Measurements from ENCODE around the gene ZNF674. TPM values are rescaled to one million over a fixed set of nuclear protein-coding genes. Genes with fewer than 3 reads are reported as not detected.
"Not testable (repeated sequence)": the region's sequence is repeated elsewhere in the genome, so short reads cannot be mapped to it uniquely, and the experiment has no call there.

The ZNF674 gene
- total RNA-seq, 1 experiment from 2014 or later, result 1.5 TPM

GRCh38 chrX:46529740-46530403, 15.3 kb downstream of the ZNF674 start:
- DNase-seq (ENCODE audit: low read depth, low spot score); in situ Hi-C loops (cut with HindIII; ENCODE audit: low pct_unique_long_range_greater_than_20kb, low sequenced_read_pairs): not testable (repeated sequence)

DNA sequence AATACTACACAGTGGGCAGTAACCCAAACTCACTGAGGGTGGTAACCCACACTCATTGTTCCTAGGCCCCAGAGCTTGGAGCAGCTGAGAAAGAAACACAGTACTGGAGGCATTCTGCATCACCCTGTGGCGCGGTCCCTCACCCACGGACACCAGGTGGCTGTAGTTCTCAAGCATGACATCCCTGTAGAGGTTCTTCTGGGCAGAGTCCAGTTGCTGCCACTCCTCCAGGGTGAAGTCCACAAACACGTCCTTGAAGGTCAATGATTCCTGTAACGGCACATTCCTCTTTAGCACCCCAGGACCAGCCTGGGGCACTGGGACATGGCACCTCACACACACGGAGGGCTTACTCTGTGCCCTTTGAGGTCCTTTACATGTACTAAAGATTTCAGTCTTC, 16.6 kb downstream of the ZNF674 start:
- in situ Hi-C loops (cut with HindIII; ENCODE audit: low pct_unique_long_range_greater_than_20kb, low sequenced_read_pairs); DNase-seq (ENCODE audit: low read depth, low spot score): not testable (repeated sequence)

GRCh38 chrX:46506076-46506475, 39.1 kb downstream of the ZNF674 start:
- DNase-seq (ENCODE audit: low read depth, low spot score), result no peak
- in situ Hi-C loops (cut with HindIII; ENCODE audit: low pct_unique_long_range_greater_than_20kb, low sequenced_read_pairs), result no loop called here

- DNase-seq (ENCODE audit: low read depth, low spot score), result no peak
- in situ Hi-C loops (cut with HindIII; ENCODE audit: low pct_unique_long_range_greater_than_20kb, low sequenced_read_pairs), result no loop called here
Measured at GRCh38 chrX:46502848-46503247, 42.4 kb downstream of the ZNF674 start.

DNA sequence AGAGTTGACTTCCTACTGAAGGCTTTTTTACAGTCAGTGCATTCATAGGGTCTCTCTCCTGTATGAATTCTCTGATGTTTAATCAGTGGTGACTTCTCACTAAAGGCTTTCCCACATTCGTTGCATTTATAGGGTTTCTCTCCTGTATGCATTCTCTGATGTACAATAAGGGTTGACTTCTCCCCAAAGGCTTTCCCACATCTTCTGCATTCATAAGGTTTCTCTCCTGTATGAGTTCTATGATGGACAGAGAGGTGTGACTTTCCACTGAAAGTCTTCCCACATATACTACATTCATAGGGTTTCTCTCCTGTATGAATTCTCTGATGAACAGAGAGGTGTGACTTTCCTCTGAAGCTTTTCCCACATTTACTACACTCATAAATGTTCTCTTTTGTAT, 45.2 kb downstream of the ZNF674 start:
- in situ Hi-C loops (cut with HindIII; ENCODE audit: low pct_unique_long_range_greater_than_20kb, low sequenced_read_pairs), result no loop called here
- no peak for DNase-seq (ENCODE audit: low read depth, low spot score)

- DNase-seq (ENCODE audit: low read depth, low spot score), result no peak
- in situ Hi-C loops (cut with HindIII; ENCODE audit: low pct_unique_long_range_greater_than_20kb, low sequenced_read_pairs), result no loop called here
Measured at GRCh38 chrX:46488712-46489111, 56.5 kb downstream of the ZNF674 start.

DNA sequence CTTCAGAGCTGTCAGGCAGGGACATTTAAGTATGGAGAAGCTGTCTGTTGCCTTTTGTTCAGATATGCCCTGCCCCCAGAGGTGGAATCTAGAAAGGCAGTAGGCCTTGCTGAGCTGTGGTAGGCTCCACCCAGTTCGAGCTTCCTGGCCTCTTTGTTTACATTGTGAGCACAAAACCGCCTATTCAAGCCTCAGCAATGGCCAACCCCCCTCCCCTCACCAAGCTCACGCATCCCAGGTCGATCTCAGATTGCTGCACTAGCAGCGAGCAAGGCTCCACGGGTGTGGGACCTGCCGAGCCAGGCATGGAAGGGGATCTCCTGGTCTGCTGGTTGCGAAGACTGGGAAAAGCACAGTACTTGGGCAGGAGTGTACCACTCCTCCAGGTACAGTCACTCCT, 59.3 kb downstream of the ZNF674 start:
- in situ Hi-C loops (cut with HindIII; ENCODE audit: low pct_unique_long_range_greater_than_20kb, low sequenced_read_pairs), result no loop called here
- DNase-seq (ENCODE audit: low read depth, low spot score), result peak; percentile 1

DNA sequence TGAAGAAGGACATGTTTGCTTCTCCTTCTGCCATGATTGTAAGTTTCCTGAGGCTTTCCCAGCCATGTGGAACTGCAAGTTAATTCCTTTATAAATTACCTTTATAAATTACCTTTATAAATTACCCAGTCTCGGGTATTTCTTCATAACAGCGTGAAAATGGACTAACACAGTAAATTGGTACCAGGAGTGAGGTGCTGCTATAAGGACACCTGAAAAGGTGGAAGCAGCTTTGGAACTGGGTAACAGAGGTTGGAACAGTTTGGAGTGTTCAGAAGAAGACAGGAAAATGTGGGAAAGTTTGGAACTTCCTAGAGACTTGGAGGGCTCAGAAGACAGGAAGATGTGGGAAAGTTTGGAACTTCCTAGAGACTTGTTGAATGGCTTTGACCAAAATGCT, 66.6 kb downstream of the ZNF674 start:
- DNase-seq (ENCODE audit: low read depth, low spot score); in situ Hi-C loops (cut with HindIII; ENCODE audit: low pct_unique_long_range_greater_than_20kb, low sequenced_read_pairs): not testable (repeated sequence)

DNA sequence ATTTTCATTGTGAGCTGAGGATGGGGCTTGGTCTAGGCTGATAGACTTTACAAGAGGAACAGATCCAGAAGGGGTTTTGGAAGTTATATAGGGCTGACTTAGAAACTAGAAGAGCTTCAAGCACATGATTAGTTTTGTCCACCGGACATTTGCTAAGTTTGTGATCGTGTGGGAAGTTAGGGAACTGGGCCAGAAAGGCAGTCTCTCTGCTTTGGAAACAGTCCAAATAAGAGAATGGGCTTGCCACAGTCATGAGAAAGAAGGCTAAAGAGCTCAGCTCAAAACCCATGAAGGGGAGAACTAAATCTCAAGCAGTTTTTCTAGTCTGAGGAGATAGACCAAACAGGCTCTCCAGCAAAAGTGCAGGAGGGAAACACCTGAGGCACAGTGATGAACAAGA, 67.8 kb downstream of the ZNF674 start:
- DNase-seq (ENCODE audit: low read depth, low spot score), result no peak
- in situ Hi-C loops (cut with HindIII; ENCODE audit: low pct_unique_long_range_greater_than_20kb, low sequenced_read_pairs), result no loop called here

- DNase-seq (ENCODE audit: low read depth, low spot score), result no peak
- in situ Hi-C loops (cut with HindIII; ENCODE audit: low pct_unique_long_range_greater_than_20kb, low sequenced_read_pairs), result no loop called here
Measured at GRCh38 chrX:46465203-46465602, 80.0 kb downstream of the ZNF674 start.

GRCh38 chrX:46463682-46464081, 81.5 kb downstream of the ZNF674 start:
- in situ Hi-C loops (cut with HindIII; ENCODE audit: low pct_unique_long_range_greater_than_20kb, low sequenced_read_pairs), result no loop called here
- no peak for DNase-seq (ENCODE audit: low read depth, low spot score)

DNA sequence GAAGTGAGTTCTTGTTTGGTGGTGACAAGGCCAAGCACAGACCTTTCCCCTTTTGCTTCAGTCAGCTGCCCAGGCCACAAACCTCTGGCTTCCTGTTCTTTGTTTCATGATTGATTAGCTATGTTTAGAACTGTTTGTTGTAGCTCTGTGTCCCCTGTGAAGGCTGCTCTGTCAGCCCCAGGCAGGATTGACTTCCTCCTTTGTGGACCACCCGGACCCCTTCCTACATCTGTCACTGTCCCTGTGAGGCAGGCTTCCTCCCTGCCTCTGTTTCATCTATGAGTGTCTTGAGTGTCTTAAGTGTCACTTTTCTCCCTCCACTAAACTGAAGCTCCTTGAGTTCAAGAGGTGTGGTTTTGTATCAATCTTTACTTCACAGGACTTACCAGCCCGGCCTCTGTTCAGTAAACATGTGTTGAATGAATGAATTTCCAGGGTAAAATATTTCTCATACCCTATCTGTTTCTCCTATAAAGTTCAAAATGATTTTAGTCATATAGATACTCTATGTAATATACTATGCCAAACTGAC, 83.5 kb downstream of the ZNF674 start:
- no peak for DNase-seq (ENCODE audit: low read depth, low spot score)
- in situ Hi-C loops (cut with HindIII; ENCODE audit: low pct_unique_long_range_greater_than_20kb, low sequenced_read_pairs), result no loop called here

- DNase-seq (ENCODE audit: low read depth, low spot score); in situ Hi-C loops (cut with HindIII; ENCODE audit: low pct_unique_long_range_greater_than_20kb, low sequenced_read_pairs): not testable (repeated sequence)
Measured at GRCh38 chrX:46460801-46461659, 84.2 kb downstream of the ZNF674 start.

GRCh38 chrX:46459603-46460002, 85.6 kb downstream of the ZNF674 start:
- no peak for DNase-seq (ENCODE audit: low read depth, low spot score)
- in situ Hi-C loops (cut with HindIII; ENCODE audit: low pct_unique_long_range_greater_than_20kb, low sequenced_read_pairs), result no loop called here

- in situ Hi-C loops (cut with HindIII; ENCODE audit: low pct_unique_long_range_greater_than_20kb, low sequenced_read_pairs), result no loop called here
- no peak for DNase-seq (ENCODE audit: low read depth, low spot score)
Measured at GRCh38 chrX:46456125-46456922, 88.9 kb downstream of the ZNF674 start.
